ENCODE measurements around the gene JAM2.
"Not testable (repeated sequence)": the region's sequence is repeated elsewhere in the genome, so short reads cannot be mapped to it uniquely, and the experiment has no call there.

The JAM2 gene, protein sequence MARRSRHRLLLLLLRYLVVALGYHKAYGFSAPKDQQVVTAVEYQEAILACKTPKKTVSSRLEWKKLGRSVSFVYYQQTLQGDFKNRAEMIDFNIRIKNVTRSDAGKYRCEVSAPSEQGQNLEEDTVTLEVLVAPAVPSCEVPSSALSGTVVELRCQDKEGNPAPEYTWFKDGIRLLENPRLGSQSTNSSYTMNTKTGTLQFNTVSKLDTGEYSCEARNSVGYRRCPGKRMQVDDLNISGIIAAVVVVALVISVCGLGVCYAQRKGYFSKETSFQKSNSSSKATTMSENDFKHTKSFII

DNA sequence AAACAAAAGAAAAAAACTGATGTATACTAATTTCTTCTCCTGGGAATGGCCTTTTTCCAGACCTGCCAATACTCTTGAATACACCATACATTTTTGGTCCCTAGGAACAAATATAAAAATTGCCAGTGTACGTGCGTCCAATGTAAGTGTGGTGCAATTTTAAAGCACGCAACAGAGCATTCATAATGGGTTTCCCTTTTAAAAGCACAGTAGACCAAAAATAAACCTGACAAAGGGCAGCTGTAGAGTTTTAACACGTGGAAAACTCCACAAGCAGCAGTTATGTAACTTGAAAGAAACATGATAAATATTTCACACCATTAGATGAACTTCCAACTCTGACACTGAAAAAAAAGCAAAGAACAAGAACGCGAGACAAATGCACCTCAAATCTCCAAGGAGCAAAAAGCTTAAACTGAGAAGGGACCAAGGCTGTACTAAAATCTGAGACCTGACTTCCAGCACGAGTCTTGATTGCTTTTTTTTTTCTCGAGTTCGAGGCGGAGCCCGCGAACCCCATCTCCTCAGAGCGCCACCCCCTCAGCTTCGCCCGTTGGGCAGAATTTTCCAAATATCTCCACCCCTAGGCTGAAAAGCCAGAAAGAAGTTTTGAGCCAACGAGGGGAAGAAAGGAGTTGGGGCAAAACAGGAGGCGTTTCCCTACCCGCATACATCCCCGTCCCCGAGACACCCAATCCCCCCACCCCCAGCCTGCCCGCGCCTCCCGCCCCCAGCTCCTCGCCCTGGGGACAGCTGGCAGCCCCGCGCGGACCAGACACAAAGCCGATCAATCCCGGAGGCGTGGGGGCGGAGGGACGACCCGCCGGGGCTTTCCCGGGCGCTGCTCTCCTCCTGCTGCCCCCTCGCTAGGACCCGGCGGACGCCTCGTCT, at the start of gene JAM2:
JAM2 (plus strand) TSS at position 599 of the 891 bp plus-strand sequence. CDS start 564 bp downstream, outside the sequence.
- no peak for DNase-seq

DNA sequence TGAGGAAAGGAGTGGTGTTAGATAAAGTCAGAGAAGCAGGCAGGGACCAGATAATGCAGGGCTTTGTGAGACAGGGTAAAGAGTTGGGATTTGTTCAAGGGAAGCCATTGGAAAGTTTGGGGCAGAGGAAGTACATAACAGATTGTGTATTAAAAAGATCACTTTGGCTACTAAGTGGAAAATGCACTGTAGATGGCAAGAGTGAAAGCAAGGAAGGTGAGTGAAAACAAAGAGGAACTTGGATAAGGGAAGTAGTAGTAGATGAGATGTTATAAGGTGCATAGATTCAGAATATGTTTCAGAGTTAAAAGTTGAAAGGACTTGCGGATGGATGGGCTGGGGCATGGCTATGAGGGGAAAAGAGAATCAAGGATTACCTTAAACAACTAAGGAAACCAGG, 49.2 kb upstream of the JAM2 start:
- DNase-seq: no peak

- peak; percentile 73 for DNase-seq
Measured at GRCh38 chr21:25607151-25608043, 31.7 kb upstream of the JAM2 start, which contains the start of gene MRPL39. Gene MRPL39 (minus strand): TSS chr21:25607481. CDS start chr21:25607475, 6 bp downstream.

GRCh38 chr21:25608044-25608737, 30.9 kb upstream of the JAM2 start:
- DNase-seq: peak; percentile 71

GRCh38 chr21:25614441-25614840, 24.6 kb upstream of the JAM2 start:
- DNase-seq: no peak

DNA sequence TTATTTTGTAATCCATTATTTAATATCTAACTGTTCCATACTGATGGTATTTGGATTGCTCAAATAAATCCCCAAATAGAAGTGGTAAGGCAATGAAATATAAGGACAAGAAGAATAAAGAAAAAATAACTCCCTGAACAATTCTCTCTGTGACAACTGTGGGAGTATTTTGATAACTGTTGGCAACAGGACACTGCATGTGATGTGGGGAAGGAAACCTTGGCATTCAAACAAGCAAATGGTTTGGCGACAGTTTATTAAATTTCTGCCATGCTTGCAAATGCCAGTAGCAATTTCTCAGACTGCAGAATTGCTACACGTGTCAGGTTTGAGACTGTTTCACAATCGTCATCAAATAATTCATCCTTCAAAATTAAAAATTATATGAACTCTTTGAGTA, 23.2 kb upstream of the JAM2 start:
- no peak for DNase-seq

DNA sequence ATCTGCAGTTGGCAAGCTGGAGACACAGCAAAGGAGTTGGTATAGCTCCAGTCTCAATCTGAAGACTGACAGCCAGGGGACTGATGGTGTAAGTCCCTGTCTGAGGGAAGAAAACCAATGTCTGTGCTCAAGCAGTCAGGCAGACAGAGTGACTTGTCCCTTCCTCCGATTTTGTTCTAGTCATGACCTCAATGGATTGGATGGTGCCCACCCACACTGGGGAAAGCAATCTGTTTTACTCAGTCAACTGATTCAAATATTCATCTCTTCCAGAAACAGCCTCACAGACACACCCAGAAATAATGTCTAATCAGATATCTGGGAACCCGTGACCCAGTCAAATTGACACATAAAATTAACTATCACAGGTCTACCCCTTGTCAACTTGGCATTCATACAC, 19.9 kb upstream of the JAM2 start:
- DNase-seq: no peak

DNA sequence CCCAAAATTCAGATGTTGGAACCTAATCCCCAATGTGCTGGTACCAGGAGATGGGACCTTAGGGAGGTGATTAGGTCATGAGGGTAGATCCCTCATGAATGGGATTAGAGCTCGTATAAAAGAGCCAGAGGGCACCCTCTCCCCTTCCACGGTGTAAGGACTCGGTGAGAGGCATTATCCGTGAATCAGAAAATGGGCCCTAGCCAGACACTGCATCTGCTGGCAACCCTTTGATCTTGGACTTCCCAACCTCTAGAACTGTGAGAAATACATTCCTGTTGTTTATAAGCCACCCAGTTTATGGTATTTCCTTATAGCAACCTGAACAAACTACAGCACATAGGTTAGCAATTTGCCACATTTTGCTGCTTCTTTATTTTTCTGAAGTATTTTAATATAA, 14.5 kb upstream of the JAM2 start:
- no peak for DNase-seq

DNA sequence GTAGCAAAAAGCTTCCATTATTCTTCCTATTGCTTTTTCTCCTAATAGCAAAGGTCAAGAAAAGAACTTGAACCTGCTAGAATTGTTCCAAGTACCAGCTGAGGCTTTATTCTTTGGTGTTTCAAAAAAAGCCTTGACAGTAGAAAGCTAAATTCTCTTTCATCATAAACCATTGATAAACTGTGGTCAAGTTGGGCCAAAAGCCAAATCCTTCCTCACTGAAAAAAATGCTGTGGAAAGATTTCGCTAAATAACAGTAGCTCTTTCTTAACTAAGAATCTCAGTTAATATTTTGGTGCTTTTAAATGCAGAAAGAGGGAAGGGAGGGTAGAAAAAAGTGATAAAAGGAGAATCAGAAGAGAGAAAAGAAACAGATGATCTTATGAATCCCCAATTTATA, 14.0 kb upstream of the JAM2 start:
- DNase-seq: no peak

DNA sequence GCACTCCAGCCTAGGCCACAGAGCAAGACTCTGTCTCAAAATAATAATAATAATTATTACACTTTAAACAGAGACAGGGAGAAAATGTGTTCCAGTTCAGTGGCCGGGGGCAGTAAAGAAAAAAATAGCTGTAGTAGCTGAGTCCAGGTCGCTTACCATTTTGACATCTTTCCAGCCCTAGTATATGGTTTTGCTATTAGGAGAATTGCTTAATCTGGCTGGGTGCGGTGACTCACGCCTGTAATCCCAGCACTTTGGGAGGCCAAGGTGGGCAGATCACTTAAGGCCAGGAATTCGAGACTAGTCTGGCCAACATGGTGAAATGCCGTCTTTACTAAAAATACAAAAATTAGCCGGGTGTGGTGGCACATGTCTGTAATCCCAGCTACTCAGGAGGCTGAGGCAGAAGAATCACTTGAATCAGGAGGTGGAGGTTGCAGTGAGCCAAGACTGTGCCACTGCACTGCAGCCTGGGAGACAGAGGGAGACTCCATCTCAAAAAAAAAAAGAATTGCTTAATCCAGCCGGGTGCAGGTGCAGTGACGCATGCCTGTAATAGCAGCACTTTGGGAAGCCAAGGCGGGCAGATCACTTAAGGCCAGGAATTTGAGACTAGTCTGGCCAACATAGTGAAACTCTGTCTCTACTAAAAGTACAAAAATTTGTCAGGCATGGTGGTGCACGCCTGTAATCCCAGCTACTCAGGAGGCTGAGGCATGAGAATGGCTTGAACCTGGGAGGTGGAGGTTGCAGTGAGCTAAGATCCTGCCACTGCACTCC, 13.1 kb upstream of the JAM2 start:
- not testable (repeated sequence) for DNase-seq

DNA sequence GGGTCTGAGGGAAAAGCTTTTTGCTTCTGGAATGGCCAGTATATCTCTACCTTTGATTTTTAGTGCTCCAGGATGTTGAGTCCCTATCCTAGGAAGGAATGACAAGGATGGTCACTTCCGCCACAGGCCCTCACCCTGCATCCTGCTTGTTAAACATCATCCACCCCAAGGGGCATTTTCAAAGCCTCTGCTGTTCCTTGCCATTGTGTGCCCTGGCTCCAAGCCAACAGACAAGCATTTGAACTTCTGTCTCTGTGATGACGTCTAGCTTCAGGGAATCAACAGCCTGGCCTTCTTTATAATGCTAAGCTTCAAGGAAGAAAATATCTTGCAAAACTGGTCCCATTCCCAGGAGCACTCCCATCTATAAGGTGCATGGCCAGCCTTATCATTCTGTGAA, 12.3 kb upstream of the JAM2 start:
- no peak for DNase-seq

DNA sequence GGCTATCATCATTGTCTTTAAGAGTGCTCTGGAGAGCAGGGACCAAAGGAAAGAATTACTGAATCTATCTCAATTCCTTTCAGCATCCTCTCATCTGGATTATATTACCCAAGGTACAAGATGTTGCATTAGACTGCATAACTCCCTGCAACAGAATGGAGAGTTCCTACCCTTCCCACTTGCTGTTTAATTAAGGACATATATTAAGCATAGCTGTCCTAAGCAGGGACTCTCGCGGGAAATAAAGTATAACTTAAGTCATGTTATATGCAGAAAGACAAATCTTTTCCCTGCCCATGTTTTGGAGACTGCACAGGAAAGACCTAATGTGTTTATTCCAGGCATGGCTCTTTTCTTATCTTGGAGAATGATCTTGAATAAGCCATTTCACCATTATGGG, 6.8 kb upstream of the JAM2 start:
- no peak for DNase-seq

- no peak for DNase-seq
Measured at GRCh38 chr21:25635310-25635709, 3.7 kb upstream of the JAM2 start.

GRCh38 chr21:25636727-25637126, 2.3 kb upstream of the JAM2 start:
- DNase-seq: no peak

GRCh38 chr21:25637851-25638659, 1.0 kb upstream of the JAM2 start:
- DNase-seq: no peak

DNA sequence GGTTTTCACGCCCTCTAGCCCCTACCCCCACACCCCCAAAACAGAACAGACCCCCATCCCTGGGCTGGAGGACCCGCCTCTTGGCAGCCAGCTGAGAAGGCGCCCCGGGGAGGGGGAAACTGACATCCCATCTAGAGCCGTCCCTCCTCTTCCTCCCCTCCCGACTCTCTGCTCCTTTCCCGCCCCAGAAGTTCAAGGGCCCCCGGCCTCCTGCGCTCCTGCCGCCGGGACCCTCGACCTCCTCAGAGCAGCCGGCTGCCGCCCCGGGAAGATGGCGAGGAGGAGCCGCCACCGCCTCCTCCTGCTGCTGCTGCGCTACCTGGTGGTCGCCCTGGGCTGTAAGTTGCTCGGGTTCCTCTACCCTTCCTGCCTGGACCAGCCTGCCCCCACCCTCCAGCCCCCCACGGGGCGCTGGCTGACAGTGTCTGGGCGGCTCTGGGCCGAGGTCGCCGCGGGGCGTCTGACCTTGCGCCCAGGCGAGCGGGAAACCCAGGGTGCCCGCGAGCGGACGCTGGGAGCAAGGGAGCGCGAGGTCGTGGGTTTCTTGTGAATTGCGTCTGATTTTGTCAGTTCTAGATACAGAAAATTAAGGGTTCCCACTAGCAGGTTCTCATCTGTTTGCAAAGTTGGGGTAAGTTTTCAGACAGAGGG, 618 bp downstream of the JAM2 start:
- DNase-seq: no peak

DNA sequence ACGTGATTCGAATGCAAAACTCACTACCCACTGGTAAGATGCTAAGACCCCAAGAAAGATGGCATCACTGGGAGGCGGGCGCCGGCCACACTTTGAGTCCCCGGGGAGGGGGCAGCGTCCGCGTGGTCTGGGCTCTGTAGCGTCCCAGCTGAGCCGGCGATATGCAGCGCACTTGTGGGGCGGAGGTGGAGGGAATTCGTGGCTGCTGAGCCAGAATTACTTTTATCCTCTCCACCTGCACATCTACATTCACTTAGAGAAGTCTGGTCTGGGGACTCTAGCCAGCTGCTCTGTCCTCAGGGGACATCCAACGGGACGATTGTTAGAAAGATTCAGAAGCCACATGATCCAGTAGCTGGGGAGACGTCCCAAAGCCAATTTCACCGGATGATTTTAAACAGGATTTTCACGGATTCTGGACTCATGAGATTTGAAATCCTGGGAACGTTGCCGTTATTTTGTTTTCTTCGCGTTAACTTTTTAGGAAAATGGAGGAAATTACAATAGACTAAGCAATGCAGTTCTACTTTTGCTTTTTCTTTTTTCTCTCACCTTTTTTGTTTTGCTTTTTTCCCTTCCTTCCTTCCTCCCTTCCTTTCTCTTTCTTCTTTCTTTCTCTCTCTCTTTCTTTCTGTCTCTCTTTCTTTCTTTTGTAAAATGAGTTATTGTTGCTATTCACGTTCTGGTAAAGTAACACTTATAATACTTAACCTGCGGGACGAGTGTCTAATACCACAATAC, 1.3 kb downstream of the JAM2 start:
- DNase-seq: no peak

DNA sequence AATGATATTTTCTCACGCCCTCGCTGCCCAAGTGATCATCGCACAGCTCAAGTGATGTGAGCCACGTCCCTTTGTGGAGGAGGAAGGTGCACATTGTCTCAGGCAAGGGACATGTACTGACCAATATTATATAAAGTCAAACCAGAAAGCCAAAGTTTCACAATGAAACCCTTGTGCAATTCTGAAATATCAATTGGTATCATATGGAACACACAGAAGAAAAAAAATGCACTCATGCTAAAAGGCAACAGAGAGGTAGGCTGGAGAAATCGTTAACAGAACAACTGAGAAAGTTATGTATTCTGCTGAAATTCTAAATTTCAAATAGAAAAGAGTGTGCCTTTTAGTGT, 1.9 kb downstream of the JAM2 start:
- DNase-seq: no peak

GRCh38 chr21:25643486-25643885, 4.4 kb downstream of the JAM2 start:
- DNase-seq: no peak

DNA sequence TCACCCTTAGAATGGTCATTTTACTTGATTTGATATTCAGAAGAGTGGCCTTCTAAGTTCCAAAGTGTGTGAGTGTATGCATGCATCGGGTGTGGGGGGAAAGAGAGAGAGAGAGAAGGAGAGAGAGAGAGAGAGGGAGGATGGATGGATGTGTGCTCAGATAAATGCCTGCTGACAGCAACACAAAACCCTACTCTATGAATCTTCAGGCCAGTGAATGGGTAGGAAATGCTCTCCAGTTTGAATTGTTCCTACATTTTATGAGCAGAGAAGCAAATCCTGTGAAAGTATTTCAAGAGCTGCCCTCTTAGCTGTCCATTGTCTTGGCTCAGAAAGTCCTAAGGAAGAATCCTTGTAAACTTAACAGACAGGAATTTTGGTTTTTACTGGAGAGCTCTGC, 7.4 kb downstream of the JAM2 start:
- DNase-seq: no peak
